Activated T-cell treated with anti-CD3 and anti-CD28 coated beads for 4 hours (primary cell): Measurements from ENCODE around the gene XRCC6.
"Not testable (repeated sequence)": the region's sequence is repeated elsewhere in the genome, so short reads cannot be mapped to it uniquely, and the experiment has no call there.

Source experiments
- DNase-seq: peaks from one replicate; pipeline ENCODE4 v3.0.0-alpha.2; 2020

The XRCC6 gene

DNA sequence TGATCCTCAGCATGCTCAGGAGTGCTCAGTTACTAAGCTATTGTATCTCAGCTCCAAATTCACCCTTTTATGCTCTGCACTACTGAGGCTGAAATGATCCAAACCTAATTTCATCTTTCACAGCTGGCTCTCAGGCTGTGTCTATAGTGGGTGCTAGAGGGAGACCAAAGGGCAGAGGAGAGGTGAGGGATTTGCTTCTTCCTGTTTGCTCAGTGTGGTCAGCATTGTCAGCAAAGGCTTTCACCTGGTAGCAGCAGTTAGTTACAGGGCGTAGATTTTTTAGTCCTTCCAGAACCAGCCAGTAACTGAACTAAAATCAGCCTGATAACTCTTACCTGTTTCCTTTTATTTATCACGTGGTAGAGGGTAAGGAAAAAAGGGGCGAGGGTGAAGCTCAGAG is 33.2 kb downstream of the XRCC6 start:
- no peak for DNase-seq

DNA sequence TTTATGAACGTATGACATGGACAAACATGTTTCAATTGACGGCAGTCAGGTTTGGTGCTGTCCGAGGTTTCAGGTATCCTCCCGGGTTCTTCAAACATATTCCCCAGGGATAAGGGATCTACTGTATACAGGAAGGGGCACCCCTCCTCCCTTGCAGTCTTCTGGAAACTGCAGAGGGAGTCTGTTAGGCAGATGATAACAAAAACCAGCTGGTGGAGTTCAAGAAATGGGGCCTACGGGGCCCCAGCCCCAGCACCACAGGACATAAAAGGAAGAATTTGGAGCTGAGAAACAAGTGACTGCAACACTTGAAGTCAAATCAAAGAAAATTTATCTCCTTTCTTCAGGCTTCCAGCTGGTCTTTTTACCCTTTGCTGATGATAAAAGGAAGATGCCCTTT is 35.5 kb downstream of the XRCC6 start:
- DNase-seq: no peak

DNA sequence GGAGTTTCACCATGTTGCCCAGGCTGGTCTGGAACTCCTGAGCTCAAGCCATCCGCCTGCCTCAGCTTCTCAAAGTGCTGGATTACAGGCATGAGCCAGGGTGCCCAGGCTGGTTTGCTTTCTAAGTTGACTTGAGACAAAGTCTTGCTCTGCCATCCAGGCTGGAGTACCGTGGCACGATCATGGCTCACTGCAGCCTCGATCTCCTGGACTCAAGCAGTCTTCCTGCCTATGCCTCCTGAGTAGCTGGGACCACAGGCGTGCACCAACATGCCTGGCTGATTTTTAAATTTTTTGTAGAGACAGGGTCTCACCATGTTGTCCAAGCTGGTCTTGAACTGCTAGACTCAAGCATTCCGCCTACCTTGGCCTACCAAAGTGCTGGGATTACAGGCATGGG is 36.6 kb downstream of the XRCC6 start:
- DNase-seq: no peak

DNA sequence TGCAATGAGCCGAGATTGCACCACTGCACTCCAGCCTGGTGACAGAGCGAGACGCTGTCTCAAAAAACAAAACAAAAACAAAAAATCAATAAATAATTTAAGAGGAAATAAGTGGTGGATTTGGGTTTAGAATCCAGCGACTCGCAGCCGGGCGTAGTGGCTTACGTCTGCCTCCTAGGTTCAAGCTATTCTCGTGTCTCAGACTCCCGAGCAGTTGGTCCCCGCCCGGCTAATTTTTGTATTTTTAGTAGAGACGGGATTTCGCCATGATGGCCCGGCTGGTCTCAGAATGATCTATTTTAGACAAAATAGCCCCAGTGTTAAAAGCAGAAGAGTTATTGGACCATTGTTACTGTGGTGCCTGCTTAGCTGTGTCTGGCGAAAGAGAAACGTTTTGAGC is 37.8 kb downstream of the XRCC6 start:
- no peak for DNase-seq

DNA sequence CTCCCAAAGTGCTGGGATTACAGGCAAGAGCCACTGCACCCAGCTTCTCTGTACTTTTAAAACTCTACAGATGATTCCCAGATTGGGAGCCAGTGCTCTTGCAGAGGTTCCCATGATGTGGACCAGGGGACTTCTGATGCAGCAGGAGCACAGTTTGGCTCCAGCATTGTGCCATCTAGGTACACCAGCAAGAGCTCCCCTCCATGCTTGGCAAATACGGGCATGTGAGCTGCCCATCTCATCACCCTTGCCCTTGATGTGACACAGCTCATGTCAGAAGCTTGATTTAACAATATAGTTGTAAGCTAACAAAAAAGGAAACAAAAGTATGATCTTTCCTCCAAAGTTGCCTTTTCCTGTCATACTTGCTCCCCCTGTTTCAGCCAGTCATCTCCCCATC is 38.8 kb downstream of the XRCC6 start:
- no peak for DNase-seq

DNA sequence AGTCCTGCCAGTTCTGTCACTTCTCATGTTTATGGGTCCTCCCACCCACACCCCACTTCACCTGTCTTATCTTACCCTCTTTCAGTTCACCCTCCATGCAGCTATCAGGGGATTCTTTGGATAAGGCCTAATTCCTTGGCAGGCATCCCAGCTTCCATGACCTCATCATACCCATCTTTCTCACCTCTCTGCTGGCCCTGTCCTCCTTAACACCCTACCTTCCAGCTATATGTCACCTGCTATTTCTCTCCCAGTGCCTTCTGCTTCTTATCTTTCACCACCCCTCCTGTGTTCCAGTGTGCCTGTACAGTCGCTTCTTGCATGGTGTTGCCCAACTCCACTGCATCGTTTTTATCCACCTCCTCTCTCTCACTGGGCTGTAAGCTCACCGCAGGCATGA is 39.3 kb downstream of the XRCC6 start:
- DNase-seq: no peak

DNA sequence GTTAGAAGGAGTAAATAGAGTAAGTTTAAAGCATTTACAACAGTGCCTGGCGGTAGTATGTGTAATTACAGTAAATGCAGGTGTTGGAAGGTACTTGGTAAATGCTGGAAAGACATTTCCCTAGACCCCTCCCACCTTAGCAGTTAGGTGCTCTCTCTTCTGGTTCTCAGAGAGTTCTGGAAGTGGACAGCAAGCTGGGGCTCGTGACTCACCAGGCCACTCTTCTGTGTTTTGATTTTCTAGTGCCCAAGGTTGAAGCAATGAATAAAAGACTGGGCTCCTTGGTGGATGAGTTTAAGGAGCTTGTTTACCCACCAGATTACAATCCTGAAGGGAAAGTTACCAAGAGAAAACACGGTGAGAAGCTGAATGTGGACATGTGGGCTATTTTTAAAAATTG is 40.0 kb downstream of the XRCC6 start:
- DNase-seq: no peak

DNA sequence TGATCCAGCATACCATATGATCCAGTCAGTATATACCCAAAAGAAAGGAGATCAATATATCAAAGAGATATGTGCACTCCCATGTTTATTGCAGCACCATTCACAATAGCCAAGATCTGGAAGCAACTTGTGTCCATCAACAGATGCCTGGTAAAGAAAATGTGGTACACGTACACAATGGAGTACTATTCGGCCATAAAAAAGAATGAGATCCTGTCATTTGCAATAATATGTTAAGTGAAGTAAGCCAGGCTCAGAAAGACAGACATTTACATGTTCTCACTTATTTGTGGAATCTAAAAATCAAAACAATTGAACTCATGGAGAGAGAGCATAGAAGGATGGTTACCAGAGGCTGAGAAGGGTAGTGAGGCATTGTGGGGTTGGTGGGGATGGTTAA is 40.6 kb downstream of the XRCC6 start:
- DNase-seq: no peak

DNA sequence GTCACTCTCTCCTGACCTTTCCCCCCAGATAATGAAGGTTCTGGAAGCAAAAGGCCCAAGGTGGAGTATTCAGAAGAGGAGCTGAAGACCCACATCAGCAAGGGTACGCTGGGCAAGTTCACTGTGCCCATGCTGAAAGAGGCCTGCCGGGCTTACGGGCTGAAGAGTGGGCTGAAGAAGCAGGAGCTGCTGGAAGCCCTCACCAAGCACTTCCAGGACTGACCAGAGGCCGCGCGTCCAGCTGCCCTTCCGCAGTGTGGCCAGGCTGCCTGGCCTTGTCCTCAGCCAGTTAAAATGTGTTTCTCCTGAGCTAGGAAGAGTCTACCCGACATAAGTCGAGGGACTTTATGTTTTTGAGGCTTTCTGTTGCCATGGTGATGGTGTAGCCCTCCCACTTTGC is 42.5 kb downstream of the XRCC6 start:
- not testable (repeated sequence) for DNase-seq

DNA sequence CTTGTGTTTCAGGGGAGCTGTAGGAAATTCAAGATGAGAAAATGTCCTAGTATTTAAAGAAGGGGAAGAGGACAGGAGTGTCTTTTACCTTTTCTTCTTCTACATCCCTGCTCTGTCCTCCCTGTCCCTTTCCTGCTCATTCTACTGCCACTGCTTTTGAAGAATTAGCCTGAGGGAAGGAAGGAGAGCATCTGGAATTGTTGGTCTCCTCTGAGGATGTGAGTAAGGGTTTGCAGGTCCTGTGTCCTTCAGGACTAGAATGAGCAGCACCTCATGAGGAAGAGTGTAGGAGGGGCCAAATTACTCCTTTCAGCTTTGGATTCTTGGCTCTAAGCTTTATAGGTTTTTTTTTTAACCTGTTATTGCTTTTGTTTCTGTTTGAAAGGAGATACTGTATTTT is 43.4 kb downstream of the XRCC6 start:
- no peak for DNase-seq

DNA sequence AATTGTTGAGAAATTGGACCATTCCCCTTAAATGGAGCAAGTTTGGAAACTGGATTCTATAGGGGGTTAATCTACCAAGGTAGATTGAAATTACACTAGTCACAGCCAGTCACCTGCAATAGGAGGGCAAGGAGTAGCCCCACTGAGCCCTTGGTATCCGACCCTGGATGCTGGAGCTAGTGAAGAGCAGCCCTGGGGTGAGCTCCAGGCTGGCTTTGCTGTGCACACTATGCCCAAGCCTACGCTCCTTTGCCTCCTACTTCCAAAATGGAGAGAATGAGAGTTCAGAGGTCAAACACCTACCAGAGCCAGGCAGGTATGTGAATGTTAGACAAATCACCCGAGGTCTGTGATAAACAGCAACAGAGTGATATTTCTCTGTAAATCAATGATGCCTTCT is 43.9 kb downstream of the XRCC6 start:
- no peak for DNase-seq

DNA sequence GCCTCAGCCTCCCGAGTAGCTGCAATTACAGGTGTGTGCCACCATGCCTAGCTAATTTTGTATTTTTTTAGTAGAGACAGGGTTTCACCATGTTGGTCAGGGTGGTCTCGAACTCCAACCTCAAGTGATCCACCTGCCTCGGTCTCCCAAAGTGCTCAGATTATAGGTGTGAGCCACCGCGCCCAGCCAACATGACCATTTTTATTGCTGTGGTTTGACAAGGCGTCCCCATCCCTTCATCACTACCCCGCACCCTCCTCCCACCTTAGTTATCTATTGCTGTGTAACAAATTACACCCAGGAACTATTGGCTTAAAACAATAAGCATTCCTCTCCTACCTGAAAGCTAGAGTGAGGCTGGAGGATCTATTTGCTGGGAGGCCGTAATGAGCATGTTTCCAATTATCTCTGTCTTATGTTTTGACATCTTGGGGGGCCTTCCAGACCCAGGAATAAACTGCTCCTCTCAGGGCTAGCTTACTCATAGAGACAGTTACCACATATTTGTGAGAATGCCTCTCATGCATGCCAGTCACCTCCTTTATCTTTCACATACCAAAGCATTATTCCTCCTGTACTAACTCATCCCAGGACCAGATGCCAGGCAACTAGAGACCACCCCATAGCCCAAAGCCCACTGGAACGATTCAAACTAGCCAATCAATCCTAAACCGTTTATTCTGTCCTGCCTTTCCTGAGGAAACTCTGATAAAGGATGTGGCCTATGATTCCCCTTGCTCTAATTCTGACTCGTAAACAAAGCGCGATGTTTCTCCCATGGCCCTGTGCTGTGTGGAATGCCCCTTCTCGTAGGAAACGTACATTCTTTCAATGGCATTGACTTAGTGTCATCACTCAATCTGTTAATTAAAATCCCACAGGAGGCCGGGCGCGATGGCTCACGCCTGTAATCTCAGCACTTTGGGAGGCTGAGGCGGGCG is 48.1 kb downstream of the XRCC6 start:
- DNase-seq: no peak

DNA sequence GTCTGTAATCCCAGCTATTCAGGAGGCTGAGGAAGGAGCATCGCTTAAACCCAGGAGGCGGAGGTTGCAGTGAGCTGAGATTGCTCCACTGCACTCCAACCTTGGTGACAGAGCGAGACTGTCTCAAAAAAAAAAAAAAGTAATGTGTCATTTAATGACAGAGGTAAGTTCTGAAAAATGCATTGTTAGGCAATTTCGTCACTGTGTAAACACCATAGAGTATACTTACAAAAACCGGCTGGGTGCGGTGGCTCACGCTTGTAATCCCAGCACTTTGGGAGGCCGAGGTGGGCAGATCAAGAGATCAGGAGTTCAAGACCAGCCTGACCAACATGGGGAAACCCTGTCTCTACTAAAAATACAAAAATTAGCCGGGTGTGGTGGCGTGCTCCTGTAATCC is 51.0 kb downstream of the XRCC6 start:
- not testable (repeated sequence) for DNase-seq

DNA sequence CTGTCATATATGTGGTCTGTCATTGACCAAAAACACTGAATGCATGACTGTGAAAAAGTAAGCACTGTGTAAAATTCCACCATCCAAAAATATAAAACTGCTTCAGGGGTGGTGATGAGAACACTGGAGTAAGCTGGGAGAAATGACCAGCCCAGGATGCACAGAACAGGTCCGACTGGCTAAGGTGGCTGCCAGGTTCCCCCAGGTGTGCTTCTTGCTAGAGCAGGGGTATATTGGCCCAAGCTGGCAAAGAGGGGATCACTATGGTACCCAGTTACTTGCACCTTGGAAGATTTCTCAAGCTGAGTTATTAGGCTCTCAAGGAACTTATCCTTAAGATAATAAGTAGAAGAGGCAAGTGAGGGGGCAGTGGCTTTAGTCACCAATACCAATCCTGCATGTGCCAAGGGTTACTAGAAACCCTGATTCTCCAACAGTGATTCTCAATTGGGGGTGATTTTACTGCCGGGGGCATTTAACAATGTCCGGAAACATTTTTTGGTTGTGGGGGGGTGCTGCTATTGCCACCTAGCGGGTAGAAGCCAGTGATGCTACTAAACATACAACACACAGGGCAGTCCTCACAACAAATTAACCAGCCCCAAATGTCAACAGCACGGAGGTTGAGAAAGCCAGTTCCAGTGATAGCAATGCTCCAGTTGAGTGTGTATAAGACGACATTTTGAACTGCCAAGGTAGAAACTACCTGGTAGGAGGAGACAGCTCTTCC is 51.9 kb downstream of the XRCC6 start:
- no peak for DNase-seq

DNA sequence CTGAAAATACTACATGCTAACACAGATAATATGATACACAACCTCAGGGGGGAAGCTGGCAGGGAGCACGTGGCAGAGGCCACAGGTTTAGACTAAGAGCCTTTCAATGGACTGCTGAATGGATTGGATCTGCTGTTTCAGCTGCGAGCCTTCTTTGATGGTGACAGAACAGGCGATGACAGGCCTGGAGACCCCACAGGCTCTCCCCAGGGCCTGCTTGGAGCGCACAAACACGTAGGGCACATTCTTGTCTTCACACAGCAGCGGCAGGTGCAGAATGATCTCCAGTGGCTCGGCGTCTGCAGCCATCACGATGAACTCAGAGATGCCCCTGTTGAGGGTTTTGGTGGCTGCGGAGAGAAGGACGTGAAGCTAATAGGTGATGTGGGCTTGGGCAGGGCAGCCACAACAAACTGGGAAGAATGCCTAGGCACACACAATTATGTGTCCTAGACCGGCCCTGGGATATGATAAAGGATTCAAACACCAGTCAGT is 53.8 kb downstream of the XRCC6 start:
- DNase-seq: no peak

DNA sequence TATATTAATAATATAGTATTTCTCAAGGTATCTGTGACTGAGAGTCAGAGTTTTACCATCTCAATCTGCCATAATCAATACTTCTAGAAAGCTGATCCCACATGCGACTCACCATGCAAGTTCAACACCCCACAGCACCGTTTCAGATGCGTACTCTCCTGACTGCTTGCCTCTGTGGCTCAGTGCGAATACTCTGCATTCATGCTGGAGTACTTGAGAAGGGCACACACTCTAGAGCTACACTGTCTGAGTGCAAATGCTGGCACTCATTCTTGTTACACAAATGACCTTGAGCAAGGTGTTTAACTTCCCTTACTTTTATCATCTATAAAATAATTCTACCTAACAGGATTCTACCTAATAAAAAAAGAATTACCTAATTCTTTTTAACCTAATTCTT is 55.0 kb downstream of the XRCC6 start:
- DNase-seq: no peak

DNA sequence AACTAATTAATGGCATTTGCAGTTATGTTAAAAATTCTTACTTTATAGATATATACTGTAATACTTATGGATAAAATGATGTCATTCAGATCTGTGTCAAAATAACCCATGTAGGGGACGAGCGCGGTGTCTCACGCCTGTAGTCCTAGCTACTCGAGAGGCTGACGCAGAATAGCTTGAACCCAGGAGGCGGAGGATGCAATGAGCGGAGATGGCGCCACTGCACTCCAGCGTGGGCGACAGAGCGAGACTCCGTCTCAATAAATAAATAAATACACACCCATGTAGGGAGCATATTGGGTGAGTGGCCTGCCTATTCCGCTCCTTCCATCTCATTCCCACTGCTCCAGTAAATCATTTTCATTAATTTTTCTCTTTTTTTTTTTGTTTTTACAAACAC is 60.5 kb downstream of the XRCC6 start:
- DNase-seq: no peak

DNA sequence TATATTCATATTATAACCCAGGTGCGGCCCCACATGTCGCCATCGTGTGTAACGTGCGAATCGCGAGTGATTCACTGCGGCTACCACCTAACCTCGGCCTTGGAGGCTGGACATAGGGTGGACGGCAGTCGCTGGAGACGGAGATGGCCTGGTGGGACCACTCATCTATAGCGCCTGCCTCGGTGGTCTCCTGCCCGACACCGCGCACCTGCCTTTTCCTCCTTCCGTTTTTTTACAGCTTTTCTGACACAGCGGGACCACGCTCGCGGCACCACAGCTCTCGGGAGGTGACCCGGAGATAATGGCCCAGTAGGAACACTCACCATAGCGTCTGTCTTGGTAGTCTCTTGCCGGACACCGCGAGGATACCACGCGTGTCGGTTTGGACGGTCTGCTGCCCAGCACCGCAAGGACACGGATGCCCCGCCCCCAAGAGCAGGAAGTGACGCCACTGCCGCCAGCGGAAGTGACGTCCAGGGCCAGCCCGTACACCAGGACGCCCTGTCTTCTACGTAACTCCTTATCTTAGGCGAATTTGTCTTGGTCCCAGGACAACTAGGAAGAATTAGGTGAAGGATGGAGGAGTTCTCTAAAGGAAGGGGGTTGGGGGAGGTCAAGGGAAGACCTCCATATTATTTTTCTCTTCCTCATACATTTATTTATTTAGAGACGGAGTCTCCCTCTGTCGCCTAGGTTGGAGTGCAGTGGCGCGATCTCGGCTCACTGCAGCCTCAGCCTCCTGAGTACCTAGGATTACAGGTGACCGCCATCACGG is 61.1 kb downstream of the XRCC6 start:
- peak; percentile 80 for DNase-seq

DNA sequence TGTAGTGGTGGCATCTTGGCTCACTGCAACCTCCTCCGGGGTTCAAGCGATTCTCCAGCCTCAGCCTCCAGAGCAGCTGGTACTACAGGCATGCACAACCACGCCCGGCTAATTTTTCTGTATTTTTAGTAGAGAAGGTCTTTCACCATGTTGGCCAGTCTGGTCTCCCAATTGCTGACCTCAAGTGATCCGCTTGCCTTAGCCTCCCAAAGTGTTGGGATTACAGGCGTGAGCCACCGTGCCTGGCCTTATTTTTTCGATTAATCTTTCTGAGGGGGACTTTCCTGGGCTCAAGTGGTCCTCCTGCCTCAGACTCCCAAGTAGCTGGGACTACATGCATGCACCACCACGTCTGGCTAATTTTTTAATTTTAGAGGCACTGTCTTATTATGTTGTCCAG is 62.0 kb downstream of the XRCC6 start:
- DNase-seq: no peak

DNA sequence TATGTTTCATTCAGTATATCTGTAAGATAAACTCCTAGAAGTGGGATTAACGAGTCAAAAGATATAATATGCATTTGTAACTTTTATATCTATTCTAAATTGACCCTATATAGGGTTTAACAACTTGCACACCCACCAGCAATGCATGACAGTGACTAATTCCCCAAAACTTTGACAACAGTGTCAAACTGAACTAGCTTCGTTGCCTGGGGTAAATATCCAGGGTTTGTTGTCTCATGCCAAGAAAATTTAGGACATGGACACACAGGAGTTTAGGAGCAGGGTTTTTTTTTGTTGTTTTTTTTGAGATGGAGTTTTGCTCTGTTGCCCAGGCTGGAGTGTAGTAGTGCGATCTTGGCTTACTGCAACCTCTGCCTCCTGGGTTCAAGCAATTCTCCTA is 62.5 kb downstream of the XRCC6 start:
- DNase-seq: no peak

DNA sequence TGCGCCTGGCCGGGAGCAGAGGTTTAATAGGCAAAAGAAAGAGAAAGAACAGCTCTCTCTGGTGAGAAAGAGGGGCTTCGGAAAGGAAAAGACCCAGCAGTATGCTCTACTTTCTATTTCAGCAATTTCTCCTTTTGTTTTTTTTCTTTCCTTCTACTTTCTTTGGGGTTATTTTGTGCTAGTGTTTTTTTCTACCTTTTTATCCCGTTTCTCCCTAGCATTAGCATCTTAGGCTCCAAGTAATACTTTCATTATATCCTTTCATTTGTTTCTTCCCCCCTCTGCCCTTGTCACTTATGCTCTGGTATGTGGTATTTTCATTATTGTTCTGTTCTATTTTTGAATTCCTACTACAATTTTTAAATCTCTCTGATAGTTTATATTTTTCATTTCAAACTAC is 63.1 kb downstream of the XRCC6 start:
- DNase-seq: no peak

DNA sequence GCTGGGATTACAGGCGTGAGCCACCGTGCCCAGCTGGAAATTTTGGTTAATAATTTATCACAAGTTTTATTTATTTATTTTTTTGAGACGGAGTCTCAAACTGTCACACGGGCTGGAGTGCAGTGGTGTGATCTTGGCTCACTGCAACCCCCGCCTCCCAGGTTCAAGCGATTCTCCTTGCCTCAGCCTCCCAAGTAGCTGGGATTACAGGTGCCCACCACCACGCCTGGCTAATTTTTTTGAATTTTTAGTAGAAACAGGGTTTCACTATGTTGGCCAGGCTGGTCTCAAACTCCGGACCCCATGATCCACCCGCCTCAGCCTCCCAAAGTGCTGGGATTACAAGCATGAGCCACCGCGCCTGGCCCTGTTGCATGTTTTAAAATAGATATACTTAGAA is 65.8 kb downstream of the XRCC6 start:
- DNase-seq: not testable (repeated sequence)

DNA sequence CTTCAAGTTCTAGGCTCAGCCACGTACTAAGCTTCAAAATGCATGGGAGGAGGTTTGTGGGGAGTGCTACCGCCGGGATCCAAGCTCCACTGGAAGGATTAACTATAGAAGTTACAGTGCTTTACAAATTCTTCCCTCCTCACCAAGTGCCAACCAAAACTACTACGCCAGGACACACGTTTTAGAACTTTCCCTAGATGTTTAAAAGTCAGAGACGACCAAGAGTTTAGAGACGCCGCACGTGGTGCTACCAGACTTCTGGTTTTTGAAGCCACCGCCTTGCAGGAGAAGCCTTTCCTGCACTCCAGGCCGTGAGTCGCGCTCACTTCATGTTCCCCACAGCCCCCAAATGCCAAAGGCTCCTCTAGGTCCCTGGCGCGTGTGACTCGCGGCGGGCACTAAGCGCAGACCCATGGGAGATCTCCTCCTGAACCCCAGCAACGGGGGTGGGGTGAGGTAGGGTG is 66.8 kb downstream of the XRCC6 start:
- no peak for DNase-seq
